Left ventricle myocardium inferior (tissue), 1 donor: Measurements from ENCODE around the gene CNOT3. TPM values are rescaled to one million over a fixed set of nuclear protein-coding genes. Genes with fewer than 3 reads are reported as not detected.
"Not testable (repeated sequence)": the region's sequence is repeated elsewhere in the genome, so short reads cannot be mapped to it uniquely, and the experiment has no call there.

Experiments
- DNase-seq: peaks from one replicate; pipeline ENCODE4 v3.0.0-alpha.2; 2020
- H3K27ac ChIP-seq: fragments of 200-600 bp; replicated peaks from 2 replicates; pipeline ENCODE4 v1.8.0; 2021
- H3K27me3 ChIP-seq: fragments of 200-600 bp; 2 replicates; pipeline ENCODE4 v1.8.0; 2021; ENCODE audit warnings: low read depth
- H3K36me3 ChIP-seq: fragments of 200-600 bp; 2 replicates; pipeline ENCODE4 v1.8.0; 2021
- H3K4me1 ChIP-seq: fragments of 200-600 bp; 2 replicates; pipeline ENCODE4 v1.8.0; 2021
- H3K4me3 ChIP-seq: fragments of 200-600 bp; 2 replicates; pipeline ENCODE4 v1.8.0; 2021; ENCODE audit warnings: mild to moderate bottlenecking, moderate library complexity
- H3K9me3 ChIP-seq: fragments of 200-600 bp; replicated peaks from 2 replicates; pipeline ENCODE4 v1.8.0; 2021
- intact Hi-C: fragments of 100-400 bp; cut with micrococcal nuclease; formaldehyde crosslinking; loops from one replicate; pipeline ENCODE4 v1.11.0; 2022
- total RNA-seq: library from RNA; stranded (reverse); fragmentation: NEBNext Ultra II Directional; extraction: Animal tissue kit (Norgen Biotek cat#: 25700); gene quantifications from one replicate; pipeline ENCODE4 v1.2.1, GENCODE V29; 2021
- TF ChIP-seq, protein P1 (sequence below): fragments of 200-600 bp; IDR thresholded peaks from 2 replicates; pipeline ENCODE4 v1.8.0; 2021; ENCODE audit warnings: antibody characterized with exemption, mild to moderate bottlenecking, borderline replicate concordance
- donor health status: DM: no; HTN: yes; CAD: no; lungs with severe emphysema.

CNOT3 gene
- total RNA-seq, 1 donor from 2014 or later = 19.5 TPM

- Histone ChIP-seq H3K36me3 (no peaks in the 10 kb centered on the region), H3K4me1 (peaks cover 29% of the 10 kb centered on the region), H3K9me3 (no peaks in the 10 kb centered on the region), H3K4me3 (no peak overlapping the region), H3K27ac (no peak overlapping the region), H3K27me3 (peaks cover 44% of the 10 kb centered on the region)
- TF ChIP-seq, protein P1, sequence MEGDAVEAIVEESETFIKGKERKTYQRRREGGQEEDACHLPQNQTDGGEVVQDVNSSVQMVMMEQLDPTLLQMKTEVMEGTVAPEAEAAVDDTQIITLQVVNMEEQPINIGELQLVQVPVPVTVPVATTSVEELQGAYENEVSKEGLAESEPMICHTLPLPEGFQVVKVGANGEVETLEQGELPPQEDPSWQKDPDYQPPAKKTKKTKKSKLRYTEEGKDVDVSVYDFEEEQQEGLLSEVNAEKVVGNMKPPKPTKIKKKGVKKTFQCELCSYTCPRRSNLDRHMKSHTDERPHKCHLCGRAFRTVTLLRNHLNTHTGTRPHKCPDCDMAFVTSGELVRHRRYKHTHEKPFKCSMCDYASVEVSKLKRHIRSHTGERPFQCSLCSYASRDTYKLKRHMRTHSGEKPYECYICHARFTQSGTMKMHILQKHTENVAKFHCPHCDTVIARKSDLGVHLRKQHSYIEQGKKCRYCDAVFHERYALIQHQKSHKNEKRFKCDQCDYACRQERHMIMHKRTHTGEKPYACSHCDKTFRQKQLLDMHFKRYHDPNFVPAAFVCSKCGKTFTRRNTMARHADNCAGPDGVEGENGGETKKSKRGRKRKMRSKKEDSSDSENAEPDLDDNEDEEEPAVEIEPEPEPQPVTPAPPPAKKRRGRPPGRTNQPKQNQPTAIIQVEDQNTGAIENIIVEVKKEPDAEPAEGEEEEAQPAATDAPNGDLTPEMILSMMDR = no peak
- no peak for DNase-seq
- intact Hi-C loops = no loop called here
Measured at GRCh38 chr19:54099190-54099902, 38.2 kb upstream of the CNOT3 start.

DNA sequence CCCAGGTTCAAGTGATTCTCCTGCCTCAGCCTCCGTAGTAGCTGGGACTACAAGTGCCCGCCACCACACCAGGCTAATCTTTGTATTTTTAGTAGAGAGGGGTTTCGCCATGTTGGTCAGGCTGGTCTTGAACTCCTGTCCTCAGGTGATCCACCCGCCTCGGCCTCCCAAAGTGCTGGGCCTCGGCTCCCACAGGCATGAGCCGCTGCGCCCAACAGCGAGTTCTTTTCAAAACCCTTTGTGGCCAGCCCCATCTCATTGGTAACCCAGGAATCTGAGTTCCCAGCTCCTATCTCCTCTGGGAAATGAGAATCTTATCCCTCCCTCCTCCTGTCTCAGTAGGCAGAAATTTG, 37.7 kb upstream of the CNOT3 start:
- intact Hi-C loops, H3K4me3 ChIP-seq: not testable (repeated sequence)

DNA sequence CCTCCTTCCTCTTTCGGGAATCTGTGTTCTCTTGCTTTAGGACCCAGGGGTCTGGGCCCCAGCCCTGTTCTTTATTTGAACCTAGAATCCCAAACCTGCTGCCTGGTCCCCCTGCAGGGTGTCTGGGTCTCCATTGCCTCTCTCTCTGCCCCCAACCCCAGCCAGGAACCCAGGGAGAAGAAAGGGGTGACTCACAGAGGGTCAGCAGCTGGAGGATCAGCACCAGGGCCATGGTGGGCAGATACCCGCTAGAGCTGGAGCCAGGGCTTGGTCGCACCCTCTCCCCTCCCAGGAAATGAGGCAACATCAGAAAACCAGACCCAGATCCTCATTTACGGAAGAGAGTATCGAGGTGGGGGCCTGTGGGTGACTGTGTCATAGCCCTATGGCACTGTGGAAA, 37.0 kb upstream of the CNOT3 start, which contains the start of gene OSCAR:
Gene OSCAR (minus strand): TSS at position 243 of the 400 bp plus-strand sequence. CDS start 11 bp downstream, at position 232.
- DNase-seq = no peak
- peaks cover 9% of the 10 kb centered on the region for H3K36me3 ChIP-seq
- no peak within 1 kb of the TSS for H3K27ac ChIP-seq
- peaks cover 32% of the 10 kb centered on the region for H3K27me3 ChIP-seq
- intact Hi-C loops = no loop called here
- H3K4me3 ChIP-seq = no peak within 1 kb of the TSS
- peaks cover 32% of the 10 kb centered on the region for H3K4me1 ChIP-seq
- no peaks in the 10 kb centered on the region for H3K9me3 ChIP-seq
- TF ChIP-seq, protein P1 = no peak

More for the DNA sequence above, 37.7 kb upstream of the CNOT3 start:
- Histone ChIP-seq H3K27me3 (peaks cover 39% of the 10 kb centered on the region), H3K4me1 (peaks cover 33% of the 10 kb centered on the region)
- H3K27ac ChIP-seq, H3K36me3 ChIP-seq, DNase-seq, H3K9me3 ChIP-seq: not testable (repeated sequence)

DNA sequence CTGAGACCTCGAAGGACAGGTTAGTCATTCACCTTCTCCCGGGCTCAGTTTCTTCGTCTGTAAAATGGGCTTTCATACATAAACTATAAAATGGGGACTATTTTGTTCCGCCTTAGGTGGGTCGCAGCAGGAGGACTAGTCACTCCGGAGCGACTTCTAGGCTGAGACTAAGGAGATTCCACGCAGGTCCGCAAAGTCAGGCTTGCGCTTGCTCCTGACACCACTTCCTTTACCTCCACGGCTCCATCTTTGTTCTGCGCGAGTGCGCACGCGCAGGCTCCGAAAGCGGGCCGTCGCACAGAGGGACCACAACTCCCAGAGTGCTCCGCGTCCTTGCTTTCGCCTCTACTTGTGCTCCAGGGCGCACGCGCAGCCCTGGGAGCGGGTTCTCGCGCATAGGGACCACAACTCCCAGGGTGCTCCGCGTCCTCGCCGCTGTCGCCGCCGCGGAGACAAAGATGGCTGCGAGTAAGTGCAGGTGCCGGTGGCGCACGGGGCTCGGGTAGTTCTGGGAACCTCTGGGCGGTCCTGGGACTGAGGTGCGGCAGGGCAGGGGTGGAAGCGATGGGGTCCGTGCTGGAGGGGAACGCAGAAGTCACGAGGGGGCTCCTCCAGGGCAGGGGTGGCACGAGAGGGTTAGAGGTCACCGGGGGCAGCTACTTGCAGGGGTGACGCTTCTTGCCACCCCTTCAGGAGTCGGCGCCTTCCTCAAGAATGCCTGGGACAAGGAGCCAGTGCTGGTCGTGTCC, 35.0 kb upstream of the CNOT3 start, which contains the start of gene NDUFA3:
Gene NDUFA3 (plus strand): TSS at position 435 of the 749 bp plus-strand sequence. CDS start 24 bp downstream, at position 459.
- Histone ChIP-seq H3K27me3 (peaks cover 15% of the 10 kb centered on the region), H3K27ac (peak within 1 kb of the TSS; percentile 86), H3K9me3 (no peaks in the 10 kb centered on the region), H3K36me3 (peaks cover 29% of the 10 kb centered on the region), H3K4me1 (peaks cover 27% of the 10 kb centered on the region), H3K4me3 (peak within 1 kb of the TSS; percentile 91)
- intact Hi-C loops = no loop called here
- DNase-seq = peak; percentile 98
- TF ChIP-seq, protein P1 = no peak

GRCh38 chr19:54104998-54105715, 32.4 kb upstream of the CNOT3 start:
- H3K9me3 ChIP-seq = no peaks in the 10 kb centered on the region
- no peak for DNase-seq
- TF ChIP-seq, protein P1 = no peak
- H3K4me3 ChIP-seq = no peak overlapping the region
- intact Hi-C loops = no loop called here
- peaks cover 27% of the 10 kb centered on the region for H3K4me1 ChIP-seq
- H3K27me3 ChIP-seq = no peaks in the 10 kb centered on the region
- no peak overlapping the region for H3K27ac ChIP-seq
- peaks cover 55% of the 10 kb centered on the region for H3K36me3 ChIP-seq
